WTC11 (cell line): ENCODE measurements around the gene HTRA2. TPM values are rescaled to one million over a fixed set of nuclear protein-coding genes. Genes with fewer than 3 reads are reported as not detected.

Experiments used
- ATAC-seq: fragments of 200-7000 bp; cut with Tn5 transposase; 2 replicates; pipeline ENCODE4 v1.10.0; 2021; ENCODE audit warnings: mild to moderate bottlenecking, moderate library complexity
- CTCF ChIA-PET: fragments of 300-600 bp; sonication (Branson Sonifier 250); formaldehyde crosslinking; loops from one replicate; lab custom pipeline; 2021; ENCODE audit warnings: antibody characterized with exemption; lab: Charles Lee
- POLR2A ChIA-PET: fragments of 350-600 bp; sonication (Branson Sonifier 250); formaldehyde crosslinking; loops from one replicate; lab custom pipeline; 2021; ENCODE audit warnings: antibody characterized with exemption; lab: Charles Lee
- DNase-seq: peaks from one replicate; pipeline ENCODE4 v3.0.0; 2021; ENCODE audit warnings: low spot score
- H3K27ac Mint-ChIP-seq: 2 replicates; pipeline ENCODE4 v1.8.0; 2021; ENCODE audit warnings: mixed read lengths
- H3K27me3 Mint-ChIP-seq: 2 replicates; pipeline ENCODE4 v1.8.0; 2021; ENCODE audit warnings: low read depth, mild to moderate bottlenecking, moderate library complexity, mixed read lengths
- H3K36me3 Mint-ChIP-seq: 2 replicates; pipeline ENCODE4 v1.8.0; 2021; ENCODE audit warnings: mixed read lengths
- H3K4me1 Mint-ChIP-seq: 2 replicates; pipeline ENCODE4 v1.8.0; 2022; ENCODE audit warnings: mixed read lengths
- H3K4me3 Mint-ChIP-seq: 2 replicates; pipeline ENCODE4 v1.8.0; 2021; ENCODE audit warnings: mild to moderate bottlenecking, moderate library complexity, mixed read lengths
- H3K9me3 Mint-ChIP-seq: 2 replicates; pipeline ENCODE4 v1.8.0; 2021; ENCODE audit warnings: mixed read lengths
- ATF3 ChIP-seq: sonication (generic); formaldehyde crosslinking; conservative IDR thresholded peaks from 2 replicates; pipeline ENCODE4 v1.8.1; 2022; ENCODE audit warnings: mild to moderate bottlenecking, missing genetic modification reagents
- ERG ChIP-seq: fragments of 250-450 bp; sonication (Bioruptor Pico); IDR thresholded peaks from 2 replicates; pipeline ENCODE4 v1.8.0; 2021; ENCODE audit warnings: mild to moderate bottlenecking
- ESRRA ChIP-seq: sonication (generic); formaldehyde crosslinking; IDR thresholded peaks from 2 replicates; pipeline ENCODE4 v1.8.1; 2022; ENCODE audit warnings: mild to moderate bottlenecking, missing genetic modification reagents, borderline replicate concordance
- FOXK1 ChIP-seq: sonication (generic); formaldehyde crosslinking; IDR thresholded peaks from 2 replicates; pipeline ENCODE4 v1.8.0; 2022; ENCODE audit warnings: mild to moderate bottlenecking, moderate library complexity, missing genetic modification reagents
- FOXP4 ChIP-seq: sonication (generic); formaldehyde crosslinking; IDR thresholded peaks from 2 replicates; pipeline ENCODE4 v1.8.0; 2022; ENCODE audit warnings: mild to moderate bottlenecking, missing genetic modification reagents
- GABPB1 ChIP-seq: sonication (generic); formaldehyde crosslinking; IDR thresholded peaks from 2 replicates; pipeline ENCODE4 v1.8.1; 2023; ENCODE audit warnings: mild to moderate bottlenecking, missing genetic modification reagents
- HMGA2 ChIP-seq: fragments of 250-450 bp; sonication (Bioruptor Pico); IDR thresholded peaks from 2 replicates; pipeline ENCODE4 v1.4.0; 2021; ENCODE audit warnings: mild to moderate bottlenecking, moderate library complexity
- JAZF1 ChIP-seq: fragments of 250-450 bp; sonication (Bioruptor Pico); IDR thresholded peaks from 2 replicates; pipeline ENCODE4 v1.9.0; 2021; ENCODE audit warnings: moderate library complexity, mild to moderate bottlenecking, inconsistent platforms
- NR2C2 ChIP-seq: sonication (generic); formaldehyde crosslinking; IDR thresholded peaks from 2 replicates; pipeline ENCODE4 v1.8.0; 2022; ENCODE audit warnings: mild to moderate bottlenecking, missing genetic modification reagents
- PRDM15 ChIP-seq: sonication (generic); formaldehyde crosslinking; IDR thresholded peaks from 2 replicates; pipeline ENCODE4 v1.8.0; 2022; ENCODE audit warnings: missing genetic modification reagents
- PREB ChIP-seq: sonication (generic); formaldehyde crosslinking; IDR thresholded peaks from 2 replicates; pipeline ENCODE4 v1.8.1; 2022; ENCODE audit warnings: mild to moderate bottlenecking, missing genetic modification reagents, moderate library complexity, borderline replicate concordance
- RELA ChIP-seq: sonication (generic); formaldehyde crosslinking; IDR thresholded peaks from 2 replicates; pipeline ENCODE4 v1.8.1; 2022; ENCODE audit warnings: missing genetic modification reagents, mild to moderate bottlenecking, borderline replicate concordance
- RORB ChIP-seq: fragments of 250-450 bp; sonication (Bioruptor Pico); IDR thresholded peaks from 2 replicates; pipeline ENCODE4 v1.9.0; 2021; ENCODE audit warnings: mild to moderate bottlenecking
- USF2 ChIP-seq: sonication (generic); formaldehyde crosslinking; IDR thresholded peaks from 2 replicates; pipeline ENCODE4 v1.8.1; 2023; ENCODE audit warnings: mild to moderate bottlenecking, missing genetic modification reagents, moderate library complexity
- total RNA-seq: library from RNA; stranded (reverse); gene quantifications from 3 replicates; pipeline ENCODE4 v1.2.3, GENCODE V29; 2021

Gene HTRA2
- total RNA-seq, 1 experiment from 2014 or later = 30.0 TPM

GRCh38 chr2:74501335-74502071, 28.2 kb upstream of the HTRA2 start:
- POLR2A ChIA-PET = interaction anchor here (0.6 to 0.8 kb wide), 2 partner anchors 10 to 44 kb away, joined by 3 to 5 read pairs; partner anchors contain the start of gene WBP1

GRCh38 chr2:74502147-74502719, 27.5 kb upstream of the HTRA2 start:
- peaks cover 93% of the 10 kb centered on the region for H3K27me3 Mint-ChIP-seq
- DNase-seq (no peak), ATAC-seq (no peak)

More at GRCh38 chr2:74501335-74502071, 28.2 kb upstream of the HTRA2 start:
- peak overlapping the region; percentile 81 for H3K4me3 Mint-ChIP-seq
- CTCF ChIA-PET = interaction anchor here (0.7 to 6.0 kb wide), 5 partner anchors 9 to 86 kb away, joined by 3 to 43 read pairs (median 6); partner anchors contain the start of genes AUP1, CCDC142, HTRA2 and TTC31
- TF ChIP-seq ERG (no peak), ESRRA (no peak), JAZF1 (no peak), FOXK1 (CRISPR knock-in tag) (no peak)
- TF ChIP-seq, all 79 proteins: peak for 0
- DNase-seq (no peak), ATAC-seq (no peak)
- H3K9me3 Mint-ChIP-seq = no peaks in the 10 kb centered on the region
- peaks cover 19% of the 10 kb centered on the region for H3K36me3 Mint-ChIP-seq
- H3K27me3 Mint-ChIP-seq = peaks cover 96% of the 10 kb centered on the region
- H3K27ac Mint-ChIP-seq = no peak overlapping the region
- peaks cover 55% of the 10 kb centered on the region for H3K4me1 Mint-ChIP-seq

GRCh38 chr2:74502720-74503505, 26.8 kb upstream of the HTRA2 start:
- H3K4me1 Mint-ChIP-seq = peaks cover 54% of the 10 kb centered on the region
- TF ChIP-seq FOXP4 = 0 out of 2 replicates have a peak, but pooled peaks have one; percentile 48
- no peak for TF ChIP-seq HMGA2 (CRISPR knock-in tag)
- TF ChIP-seq RORB = no peak
- peak; percentile 35 for TF ChIP-seq PRDM15 (CRISPR knock-in tag)
- TF ChIP-seq PREB (CRISPR knock-in tag) = no peak
- no peak for TF ChIP-seq GABPB1 (CRISPR knock-in tag)
- peak; percentile 18; the same call in 1 of the 2 replicates for TF ChIP-seq USF2 (CRISPR knock-in tag)
- TF ChIP-seq NR2C2 (CRISPR knock-in tag) = no peak
- 0 out of 2 replicates have a peak, but pooled peaks have one; percentile 28 for TF ChIP-seq ATF3 (CRISPR knock-in tag)

More at GRCh38 chr2:74502147-74502719, 27.5 kb upstream of the HTRA2 start:
- no peak overlapping the region for H3K27ac Mint-ChIP-seq
- H3K9me3 Mint-ChIP-seq = no peaks in the 10 kb centered on the region
- H3K36me3 Mint-ChIP-seq = peaks cover 22% of the 10 kb centered on the region
- TF ChIP-seq RELA (CRISPR knock-in tag) (no peak), GABPB1 (CRISPR knock-in tag) (peak; percentile 27; the same call in 1 of the 2 replicates)
- TF ChIP-seq, all 79 proteins: peak for 1
- Mint-ChIP-seq H3K4me1 (peaks cover 61% of the 10 kb centered on the region), H3K4me3 (peak overlapping the region; percentile 81)
- CTCF ChIA-PET = interaction anchor here (6.0 kb wide), 1 partner anchor 19 kb away, joined by 43 read pairs; the partner anchor contains the start of genes CCDC142 and TTC31
- POLR2A ChIA-PET = interaction anchor here (0.7 kb wide), 1 partner anchor 27 kb away, joined by 3 read pairs; no protein-coding TSS in a partner anchor

More at GRCh38 chr2:74502720-74503505, 26.8 kb upstream of the HTRA2 start:
- Mint-ChIP-seq H3K36me3 (peaks cover 22% of the 10 kb centered on the region), H3K9me3 (no peaks in the 10 kb centered on the region), H3K27me3 (peaks cover 92% of the 10 kb centered on the region), H3K4me3 (peak overlapping the region; percentile 81), H3K27ac (no peak overlapping the region)
- ATAC-seq (peak; percentile 4), DNase-seq (peak; percentile 63)
- POLR2A ChIA-PET = interaction anchor here (0.7 to 1.8 kb wide), 5 partner anchors 20 to 63 kb away, joined by 3 to 13 read pairs (median 4); partner anchors contain the start of genes CCDC142, TTC31 and WBP1
- CTCF ChIA-PET = interaction anchor here (1.0 to 6.0 kb wide), 6 partner anchors 14 to 84 kb away, joined by 3 to 43 read pairs (median 4); partner anchors contain the start of genes CCDC142 and TTC31
